ENCODE measurements around the gene KCNA2. TPM values are rescaled to one million over a fixed set of nuclear protein-coding genes. Genes with fewer than 3 reads are reported as not detected.

The KCNA2 gene
- total RNA-seq, 2 donors from 2014 or later: 2.0 to 3.1 TPM

DNA sequence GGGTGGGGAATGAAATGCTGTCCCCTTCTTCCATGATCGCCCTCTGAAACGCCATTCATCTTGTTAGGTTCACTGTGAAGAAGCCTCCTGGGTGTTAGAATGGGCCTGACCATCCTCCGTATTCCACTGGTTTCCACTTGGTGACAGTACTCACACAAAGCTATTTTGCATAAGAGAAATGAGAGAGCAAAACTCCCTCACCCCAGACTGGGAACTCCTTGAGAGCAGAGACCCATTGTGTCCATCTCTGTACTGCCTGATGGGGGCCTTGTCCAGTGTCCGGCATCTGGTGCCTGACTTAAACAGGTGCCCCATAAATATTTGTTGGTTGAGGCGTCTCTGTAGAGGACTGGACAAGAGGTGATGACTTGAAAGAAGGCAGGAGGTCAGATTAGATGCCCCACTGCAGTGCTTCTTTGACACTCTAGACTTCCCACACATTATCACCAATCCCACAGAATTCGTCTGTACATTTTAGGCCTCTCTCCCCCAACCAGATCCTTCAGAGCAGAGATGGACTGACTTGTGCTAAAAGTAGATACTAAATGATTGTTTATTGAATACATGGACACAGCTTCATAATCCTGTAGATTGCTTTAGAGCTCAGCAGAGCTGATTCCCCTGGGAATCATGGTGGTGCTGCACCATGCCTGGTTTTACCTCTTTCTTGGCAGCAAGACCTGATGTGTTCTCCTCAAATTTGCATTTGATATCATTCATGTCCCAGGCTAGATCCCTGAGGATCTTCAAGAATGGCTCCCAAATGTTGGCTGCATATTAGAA, 22.4 kb upstream of the KCNA2 start:
- ATAC-seq (ENCODE audit: insufficient number of reproducible peaks, low FRiP score, low read depth): no peak
- peaks cover 0 to 1% of the 10 kb centered on the region in 2 donors for H3K4me1 ChIP-seq (ENCODE audit: control insufficient read depth in 1 of 2, low read depth in 2 of 2)
- H3K9me3 ChIP-seq: no peaks in the 10 kb centered on the region
- no peak for DNase-seq (ENCODE audit: low spot score)
- no peaks in the 10 kb centered on the region for H3K36me3 ChIP-seq
- H3K27me3 ChIP-seq (replicated peaks; ENCODE audit: insufficient read depth): no peaks in the 10 kb centered on the region
- no peak for TF ChIP-seq CTCF (IDR thresholded peaks at IDR 0.05)
- no peak overlapping the region for H3K27ac ChIP-seq
- no peak overlapping the region for H3K4me3 ChIP-seq

- ATAC-seq (ENCODE audit: insufficient number of reproducible peaks, low FRiP score, low read depth): no peak
- no peak overlapping the region for H3K4me3 ChIP-seq
- no peaks in the 10 kb centered on the region for H3K4me1 ChIP-seq (ENCODE audit: control insufficient read depth in 1 of 2, low read depth in 2 of 2)
- TF ChIP-seq CTCF (IDR thresholded peaks at IDR 0.05): no peak
- H3K9me3 ChIP-seq: no peaks in the 10 kb centered on the region
- H3K27me3 ChIP-seq (replicated peaks; ENCODE audit: insufficient read depth): no peaks in the 10 kb centered on the region
- H3K36me3 ChIP-seq: no peaks in the 10 kb centered on the region
- no peak overlapping the region for H3K27ac ChIP-seq
- DNase-seq (ENCODE audit: low spot score): no peak
Observed at GRCh38 chr1:110627764-110628163, 21.6 kb upstream of the KCNA2 start.

- H3K36me3 ChIP-seq: no peaks in the 10 kb centered on the region
- no peak overlapping the region for H3K27ac ChIP-seq
- no peaks in the 10 kb centered on the region for H3K9me3 ChIP-seq
- ATAC-seq (ENCODE audit: insufficient number of reproducible peaks, low FRiP score, low read depth): no peak
- TF ChIP-seq CTCF (IDR thresholded peaks at IDR 0.05): no peak
- no peaks in the 10 kb centered on the region for H3K4me1 ChIP-seq (ENCODE audit: control insufficient read depth in 1 of 2, low read depth in 2 of 2)
- no peaks in the 10 kb centered on the region for H3K27me3 ChIP-seq (replicated peaks; ENCODE audit: insufficient read depth)
- no peak for DNase-seq (ENCODE audit: low spot score)
- H3K4me3 ChIP-seq: no peak overlapping the region
Observed at GRCh38 chr1:110626889-110627288, 20.7 kb upstream of the KCNA2 start.

DNA sequence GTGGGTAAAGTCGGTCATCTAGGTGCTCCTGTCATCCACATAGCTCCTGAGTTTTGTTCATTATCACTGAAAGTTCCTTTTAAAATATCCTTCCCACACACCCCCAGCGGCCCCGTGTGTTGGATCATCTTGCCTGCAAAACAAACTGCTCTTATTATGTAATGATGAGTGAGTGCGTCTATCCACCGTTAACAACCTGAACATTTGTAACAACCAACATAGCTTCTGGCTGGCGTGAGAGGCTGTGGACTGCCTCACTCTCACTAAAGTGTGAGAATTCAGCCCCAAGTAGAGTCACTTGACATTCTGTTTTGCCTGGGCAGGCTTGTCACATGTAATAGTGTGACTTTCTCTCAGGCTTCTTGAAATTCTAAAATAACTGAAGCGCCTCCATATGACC, 14.5 kb upstream of the KCNA2 start:
- H3K27me3 ChIP-seq (replicated peaks; ENCODE audit: insufficient read depth): no peaks in the 10 kb centered on the region
- no peaks in the 10 kb centered on the region for H3K36me3 ChIP-seq
- H3K9me3 ChIP-seq: no peaks in the 10 kb centered on the region
- ATAC-seq (ENCODE audit: insufficient number of reproducible peaks, low FRiP score, low read depth) (no peak), DNase-seq (ENCODE audit: low spot score) (no peak)
- peaks cover 0 to 9% of the 10 kb centered on the region in 2 donors for H3K4me1 ChIP-seq (ENCODE audit: control insufficient read depth in 1 of 2, low read depth in 2 of 2)
- no peak for TF ChIP-seq CTCF (IDR thresholded peaks at IDR 0.05)
- no peak overlapping the region for H3K4me3 ChIP-seq
- no peak overlapping the region for H3K27ac ChIP-seq

GRCh38 chr1:110620250-110620615, 14.1 kb upstream of the KCNA2 start:
- Histone ChIP-seq H3K27me3 (replicated peaks; ENCODE audit: insufficient read depth) (no peaks in the 10 kb centered on the region), H3K27ac (no peak overlapping the region), H3K36me3 (no peaks in the 10 kb centered on the region), H3K4me1 (ENCODE audit: control insufficient read depth in 1 of 2, low read depth in 2 of 2) (peaks cover 0 to 9% of the 10 kb centered on the region in 2 donors), H3K4me3 (no peak overlapping the region), H3K9me3 (no peaks in the 10 kb centered on the region)
- no peak for TF ChIP-seq CTCF (IDR thresholded peaks at IDR 0.05)
- ATAC-seq (ENCODE audit: insufficient number of reproducible peaks, low FRiP score, low read depth) (no peak), DNase-seq (ENCODE audit: low spot score) (no peak)

All from thoracic aorta (tissue), 2 donors.